ENCODE measurements around the gene MAST2.

GRCh38 chr1:45840704-45841103, 37.3 kb downstream of the MAST2 start:
- no peak for TF ChIP-seq CTCF (conservative IDR thresholded peaks at IDR 0.05; ENCODE audit: low read length)
- no peak for TF ChIP-seq EZH2phosphoT487 (IDR thresholded peaks at IDR 0.05; ENCODE audit: borderline replicate concordance)

All from Loucy (cell line).